NCI-H510A (cell line): ENCODE results near the gene DNAH11.
"Not testable (repeated sequence)": the region's sequence is repeated elsewhere in the genome, so short reads cannot be mapped to it uniquely, and the experiment has no call there.

Experiments used
- DNase-seq: peaks from one replicate; lab custom pipeline; 2025; lab: John Stamatoyannopoulos, UW

The DNAH11 gene

DNA sequence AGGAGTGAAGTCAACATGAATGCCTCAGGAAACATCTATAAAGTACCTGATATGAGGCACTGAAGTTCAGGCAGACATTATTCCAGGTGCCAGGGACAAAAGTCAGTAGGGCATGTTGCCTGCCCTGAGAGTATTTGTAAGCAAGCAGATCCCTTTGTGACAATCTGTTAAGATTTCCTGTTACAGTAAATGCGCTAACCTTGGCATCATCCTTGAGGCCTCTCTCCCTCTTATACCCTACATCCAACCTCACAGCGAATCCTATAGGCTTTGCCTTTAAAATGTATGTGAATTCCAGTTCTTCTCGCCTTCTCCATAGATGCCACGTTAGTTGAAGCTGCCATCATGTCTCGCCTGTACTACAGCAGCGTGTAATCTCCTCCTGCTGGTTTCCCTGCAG lies 165.3 kb downstream of the DNAH11 start:
- DNase-seq, result no peak

- DNase-seq, result no peak
Measured at GRCh38 chr7:21717323-21717722, 174.5 kb downstream of the DNAH11 start.

DNA sequence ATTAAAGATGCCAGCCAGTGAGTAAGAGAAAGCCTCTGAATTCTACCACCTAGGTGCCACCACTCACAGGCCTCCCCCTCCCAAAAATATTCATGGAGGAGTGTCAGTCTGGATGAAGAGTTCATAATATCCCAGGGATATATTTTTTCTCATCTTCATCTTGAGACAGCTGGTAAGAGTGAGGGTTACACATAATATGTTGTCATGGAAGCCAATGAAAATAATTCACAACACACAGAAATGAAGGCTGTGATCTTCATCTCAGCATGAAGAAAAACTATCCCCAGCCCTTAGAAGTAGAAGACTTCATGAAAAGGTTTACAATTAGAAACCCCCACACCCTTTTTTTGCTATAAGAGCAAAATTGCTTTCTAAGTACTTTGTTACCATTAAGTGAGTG lies 175.6 kb downstream of the DNAH11 start:
- DNase-seq, result no peak

DNA sequence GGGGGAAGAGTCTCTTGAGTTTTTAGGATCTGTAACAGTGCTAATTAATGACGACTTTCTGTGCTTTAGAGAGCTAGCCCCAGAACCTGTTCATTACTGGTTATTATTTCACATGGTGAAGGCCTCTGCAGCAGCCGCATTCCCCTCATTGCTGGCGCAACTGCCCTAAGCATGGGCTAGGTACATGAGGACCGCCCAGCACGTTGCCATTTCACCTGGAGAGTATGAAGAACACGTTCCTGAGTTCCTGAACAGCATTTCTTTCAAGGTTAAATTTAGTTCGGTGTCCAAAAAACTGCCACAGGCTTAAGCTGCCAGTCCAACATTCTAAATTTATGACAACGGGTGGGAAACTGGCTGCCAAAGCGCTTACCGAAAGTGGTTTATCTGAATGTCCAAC lies 177.0 kb downstream of the DNAH11 start:
- no peak for DNase-seq

DNA sequence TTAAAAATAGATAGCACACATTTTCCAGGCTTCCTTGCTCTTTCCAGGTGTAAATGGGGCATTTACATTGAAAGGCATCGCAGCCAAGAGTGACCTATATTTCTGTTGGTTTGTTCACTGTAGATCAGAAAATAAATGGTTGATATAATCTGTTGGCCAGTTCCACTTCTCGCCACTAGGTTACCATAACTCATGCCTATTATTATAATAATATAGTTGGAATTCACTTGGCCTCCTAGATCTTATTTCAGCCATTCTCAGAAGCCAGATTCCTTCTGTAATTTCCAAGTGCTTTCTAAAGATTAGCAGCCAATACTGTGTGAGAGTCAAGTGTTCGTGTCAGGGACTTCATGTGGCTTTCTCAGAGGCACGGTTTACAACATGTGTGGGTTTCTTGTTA lies 179.5 kb downstream of the DNAH11 start:
- no peak for DNase-seq

DNA sequence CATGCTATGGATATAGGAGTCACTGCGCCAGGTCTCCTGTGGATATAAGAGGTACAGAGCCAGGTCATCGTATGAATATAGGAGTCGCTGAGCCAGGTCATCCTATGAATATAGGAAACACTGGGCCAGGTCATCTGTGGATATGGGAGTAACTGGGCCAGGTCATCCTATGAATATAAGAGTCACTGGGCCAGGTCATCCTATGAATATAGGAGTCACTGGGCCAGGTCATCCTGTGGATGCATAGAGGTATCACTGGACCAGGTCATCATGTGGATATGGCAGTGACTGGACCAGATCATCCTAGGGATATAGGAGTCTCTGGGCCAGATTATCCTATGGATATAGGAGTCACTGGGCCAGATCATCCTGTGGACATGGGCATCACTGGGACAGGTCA lies 181.7 kb downstream of the DNAH11 start:
- no peak for DNase-seq

GRCh38 chr7:21730399-21730798 lies 187.6 kb downstream of the DNAH11 start:
- no peak for DNase-seq

DNA sequence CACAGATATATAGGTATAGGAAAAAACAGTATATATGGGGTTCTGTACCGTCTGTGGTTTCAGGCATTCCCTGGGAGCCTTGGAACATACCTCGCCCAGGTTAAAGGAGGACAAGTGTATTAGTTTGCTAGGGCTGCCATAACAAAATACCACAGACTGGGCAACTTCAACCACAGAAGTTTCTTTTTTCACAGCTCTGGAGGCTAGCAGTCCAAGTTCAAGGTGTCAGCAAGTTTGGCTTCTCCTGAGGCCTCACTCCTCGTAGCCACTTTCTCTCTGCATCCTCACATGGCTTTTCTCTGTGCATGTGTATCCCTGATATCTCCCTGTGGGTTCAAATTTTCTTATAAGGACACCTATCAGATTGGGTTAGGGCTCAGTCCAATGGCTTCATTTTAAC lies 189.1 kb downstream of the DNAH11 start:
- DNase-seq, result no peak

- not testable (repeated sequence) for DNase-seq
Measured at GRCh38 chr7:21732956-21733355, 190.1 kb downstream of the DNAH11 start.

DNA sequence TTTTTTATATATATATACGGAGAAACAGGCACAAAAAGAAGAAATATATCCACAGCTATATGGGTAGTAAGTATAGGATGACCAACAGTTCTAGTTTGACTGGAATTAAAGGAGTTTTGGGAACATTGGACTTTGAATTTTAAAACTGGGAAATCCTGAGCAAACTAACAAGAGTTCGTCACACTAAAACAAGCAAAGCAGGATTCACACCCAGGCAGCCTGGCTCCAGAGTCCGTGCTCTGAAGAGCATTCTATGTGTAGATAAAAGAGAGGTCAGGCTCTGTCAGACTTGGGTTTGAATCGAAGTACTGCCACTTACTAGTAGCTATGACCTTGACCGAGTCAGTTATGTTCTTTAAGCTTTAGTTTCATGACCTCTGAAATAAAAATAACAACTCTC lies 191.0 kb downstream of the DNAH11 start:
- DNase-seq, result no peak

DNA sequence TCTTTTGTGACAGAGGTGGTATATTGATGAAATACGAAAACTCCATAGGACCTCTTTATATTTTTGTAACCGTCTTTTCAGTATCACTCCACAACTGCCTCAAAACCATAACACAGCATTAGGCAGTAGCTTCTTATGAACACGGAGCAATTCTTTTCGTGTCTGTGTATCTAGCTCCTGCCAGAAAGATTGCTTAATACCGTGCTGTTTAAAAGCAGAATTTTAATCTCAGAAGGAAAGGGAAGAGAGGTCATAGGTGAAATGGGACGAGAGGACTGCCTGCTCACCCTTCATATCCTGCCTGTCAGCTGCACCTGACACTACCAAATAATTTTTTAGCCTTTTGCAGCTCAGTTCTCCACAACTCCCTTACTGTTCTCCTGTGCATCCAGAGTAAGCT lies 200.7 kb downstream of the DNAH11 start:
- no peak for DNase-seq

- no peak for DNase-seq
Measured at GRCh38 chr7:21746949-21747348, 204.1 kb downstream of the DNAH11 start.

GRCh38 chr7:21747806-21748205 lies 205.0 kb downstream of the DNAH11 start:
- DNase-seq, result no peak

DNA sequence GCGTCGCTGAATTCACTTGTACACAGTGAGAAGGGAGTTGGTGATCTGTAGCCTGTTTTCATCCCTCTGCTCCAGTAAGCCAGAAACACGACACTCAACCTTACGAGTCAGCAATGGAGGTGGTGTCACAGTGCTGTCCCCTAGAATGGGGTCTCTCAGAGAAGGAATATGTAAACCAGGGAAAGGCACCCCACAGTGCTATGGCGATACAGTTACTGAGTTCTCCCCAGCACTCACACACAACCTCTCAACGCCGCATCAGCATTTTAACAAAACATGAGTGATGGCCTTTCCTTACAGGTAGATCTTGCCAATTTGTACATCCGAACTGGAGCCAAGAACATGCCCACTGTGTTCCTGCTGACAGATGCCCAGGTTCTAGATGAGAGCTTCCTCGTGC lies 206.5 kb downstream of the DNAH11 start:
- no peak for DNase-seq

- DNase-seq, result no peak
Measured at GRCh38 chr7:21753071-21753470, 210.2 kb downstream of the DNAH11 start.

DNA sequence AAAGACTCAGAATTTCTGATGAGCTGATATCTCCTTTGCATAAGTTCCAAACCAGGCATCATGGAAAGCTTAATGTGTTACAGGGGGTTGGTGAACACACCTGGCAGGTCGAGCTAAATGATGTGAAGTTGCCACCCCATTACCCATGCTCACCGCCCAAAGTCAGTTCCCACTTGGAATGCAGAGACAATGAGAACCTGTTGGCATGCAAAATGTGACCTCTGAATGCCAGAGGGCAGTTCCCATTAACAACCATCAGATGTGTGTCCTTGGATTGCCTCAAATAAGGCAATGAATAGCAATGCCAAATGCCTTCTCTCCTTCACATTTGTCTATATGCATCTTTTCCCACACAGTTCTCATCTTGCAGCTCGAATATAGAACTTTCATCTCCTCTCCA lies 212.1 kb downstream of the DNAH11 start:
- no peak for DNase-seq

GRCh38 chr7:21757537-21758282 lies 214.9 kb downstream of the DNAH11 start:
- no peak for DNase-seq

GRCh38 chr7:21758286-21758685 lies 215.4 kb downstream of the DNAH11 start:
- no peak for DNase-seq

DNA sequence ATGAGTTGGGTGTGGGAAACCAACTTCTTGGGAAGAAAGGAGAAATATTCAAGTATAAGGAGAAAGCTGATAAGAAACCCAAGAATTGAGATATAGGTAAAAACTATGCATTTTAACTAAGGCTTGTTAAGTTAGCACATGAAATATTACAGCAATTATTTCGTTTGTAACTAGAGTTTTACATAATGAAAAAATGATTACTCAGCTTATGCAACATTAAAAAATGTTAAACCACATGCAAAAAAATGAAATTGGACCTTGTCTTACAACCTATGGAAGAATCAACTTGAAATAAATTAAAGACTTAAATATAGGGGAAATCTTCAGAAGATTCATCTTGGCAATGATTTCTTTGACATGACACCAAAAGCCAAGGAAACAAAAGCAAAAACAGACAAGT lies 219.6 kb downstream of the DNAH11 start:
- no peak for DNase-seq

DNA sequence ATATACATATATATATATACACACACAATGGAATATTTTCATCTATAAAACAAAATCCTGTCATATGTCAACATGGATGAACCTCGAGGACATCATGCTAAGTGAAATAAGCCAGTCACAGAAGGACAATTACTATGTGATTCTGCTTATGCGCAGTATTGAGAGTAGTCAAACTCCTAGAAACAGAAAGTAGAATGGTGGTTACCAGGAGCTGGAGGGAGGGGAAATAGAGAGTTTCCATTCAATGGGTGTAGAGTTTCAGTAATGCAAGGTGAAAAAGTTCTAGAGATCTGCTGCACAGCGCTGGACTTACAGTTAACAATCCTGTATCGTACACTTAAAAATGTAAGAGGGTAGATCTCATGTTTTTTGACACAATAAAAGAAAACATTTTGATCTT lies 221.0 kb downstream of the DNAH11 start:
- no peak for DNase-seq

GRCh38 chr7:21766218-21766617 lies 223.4 kb downstream of the DNAH11 start:
- DNase-seq, result no peak

DNA sequence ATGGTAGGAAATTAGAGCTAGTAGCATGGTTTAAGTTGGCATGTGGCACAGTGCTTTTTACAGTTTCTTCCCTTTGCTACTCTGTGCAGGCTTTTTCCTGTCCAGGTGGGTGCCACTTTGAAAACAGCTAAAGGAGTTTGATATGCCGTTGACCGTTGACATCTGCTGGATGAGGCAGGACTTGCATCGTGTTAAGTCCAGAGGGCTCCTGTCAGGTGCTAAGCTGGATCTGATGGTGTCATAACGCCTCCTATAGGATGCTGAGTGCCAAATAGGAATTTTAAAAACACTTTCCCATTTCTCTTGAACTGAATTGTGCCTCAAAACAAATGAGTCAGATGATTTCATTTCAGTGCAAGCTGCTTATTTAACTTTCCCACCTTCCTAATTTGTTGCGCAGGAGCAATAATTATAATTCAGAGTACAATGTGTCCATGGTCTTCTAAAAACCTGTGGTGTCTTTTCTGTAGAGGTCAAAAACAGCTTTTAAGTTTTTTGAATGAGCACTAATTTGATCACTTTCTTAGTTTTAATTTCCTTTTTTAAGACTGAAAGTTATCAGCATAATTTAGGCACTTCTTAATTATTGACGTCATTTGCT lies 224.6 kb downstream of the DNAH11 start:
- DNase-seq, result peak; percentile 84

GRCh38 chr7:21768279-21768678 lies 225.4 kb downstream of the DNAH11 start:
- no peak for DNase-seq

- no peak for DNase-seq
Measured at GRCh38 chr7:21771266-21771665, 228.4 kb downstream of the DNAH11 start.
